Kidney (tissue), 14 donors: ENCODE data around the gene SPO11. TPM values are rescaled to one million over a fixed set of nuclear protein-coding genes. Genes with fewer than 3 reads are reported as not detected.

Source experiments
- DNase-seq, 5 donors: peaks; one replicate each; pipeline ENCODE4 v3.0.0-alpha.2; 2013 to 2020
- FAIRE-seq: peaks from 2 replicates; lab custom pipeline; 2012; peaks lifted over from hg19 to GRCh38; lab: Jason Lieb, UNC
- H3K27ac ChIP-seq, 2 donors: one replicate each; pipeline ENCODE4 v1.7.0; 2013; ENCODE audit warnings: low read depth in 2 of 2, low read length in 2 of 2, inconsistent platforms in 1 of 2
- H3K27me3 ChIP-seq: one replicate; pipeline ENCODE4 v1.7.1; 2013; ENCODE audit warnings: low read length, inconsistent platforms; ENCODE audit not compliant: control insufficient read depth, insufficient read depth
- H3K36me3 ChIP-seq, 3 donors: one replicate each; pipeline versions ENCODE4 v1.7.0 to v1.7.1; 2013; ENCODE audit warnings: low read length in 3 of 3, control low read depth in 1 of 3, inconsistent platforms in 1 of 3; ENCODE audit not compliant: insufficient read depth in 3 of 3, control insufficient read depth in 2 of 3
- H3K4me1 ChIP-seq, 3 donors: one replicate each; pipeline versions ENCODE4 v1.7.0 to v1.7.1; 2013; ENCODE audit warnings: low read length in 3 of 3, inconsistent platforms in 1 of 3, low read depth in 1 of 3; ENCODE audit not compliant: control insufficient read depth in 2 of 3, insufficient read depth in 2 of 3
- H3K4me3 ChIP-seq, 3 donors: one replicate each; pipeline versions ENCODE4 v1.7.0 to v1.8.1; 2013; ENCODE audit warnings: low read length in 3 of 3, control low read depth in 1 of 3, inconsistent platforms in 1 of 3
- H3K9ac ChIP-seq, 3 donors: one replicate each; pipeline versions ENCODE4 v1.7.0 to v1.7.1; 2013; ENCODE audit warnings: low read length in 3 of 3, control low read depth in 1 of 3, inconsistent platforms in 1 of 3
- H3K9me3 ChIP-seq, 3 donors: one replicate each; pipeline versions ENCODE4 v1.7.0 to v1.7.1; 2013; ENCODE audit warnings: low read length in 3 of 3, control low read depth in 1 of 3, inconsistent platforms in 1 of 3; ENCODE audit not compliant: control insufficient read depth in 2 of 3, insufficient read depth in 1 of 3
- intact Hi-C: fragments of 100-400 bp; cut with DNase I; formaldehyde crosslinking; loops from one replicate; pipeline ENCODE4 v1.11.1; 2022
- polyA plus RNA-seq: library from polyadenylated mRNA; stranded (reverse); fragments of 350-450 nt; fragmentation: Illumina TruSeq; extraction: RNeasy Lipid Tissue Mini Kit (QIAGEN cat#74804); gene quantifications from one replicate; pipeline ENCODE4 v1.2.3, GENCODE V29; 2014; ENCODE audit warnings: low read depth, low replicate concordance; ENCODE audit not compliant: insufficient read depth
- total RNA-seq: library from RNA; stranded (reverse); fragmentation: NEBNext Ultra II Directional; extraction: Animal tissue kit (Norgen Biotek cat#: 25700); gene quantifications from one replicate; pipeline ENCODE4 v1.2.1, GENCODE V29; 2021
- TF ChIP-seq, protein P1 (sequence below): IDR thresholded peaks from 3 replicates; pipeline ENCODE4 v1.5.1; 2012; ENCODE audit warnings: mild to moderate bottlenecking, moderate library complexity, borderline replicate concordance; ENCODE audit not compliant: insufficient read depth; ENCODE audit errors: extremely low read depth
- donor health status: control.
- donor health status: control.
- donor health status: control.
- donor health status: control.
- donor health status: control.
- donor health status: DM: yes; HTN: yes; CAD: no.
- donor health status: Normal renal cell carcinoma (clear cell type).

The SPO11 gene
- total and polyA plus RNA-seq, 2 donors from 2014 or later, result not detected

GRCh38 chr20:57377350-57377749, 47.7 kb downstream of the SPO11 start:
- Histone ChIP-seq H3K9ac (no peak overlapping the region), H3K4me1 (no peaks in the 10 kb centered on the region), H3K36me3 (peaks cover 2 to 52% (median 16%) of the 10 kb centered on the region in 3 donors), H3K27ac (no peak overlapping the region), H3K27me3 (no peaks in the 10 kb centered on the region), H3K4me3 (no peak overlapping the region), H3K9me3 (no peaks in the 10 kb centered on the region)
- TF ChIP-seq, protein P1, sequence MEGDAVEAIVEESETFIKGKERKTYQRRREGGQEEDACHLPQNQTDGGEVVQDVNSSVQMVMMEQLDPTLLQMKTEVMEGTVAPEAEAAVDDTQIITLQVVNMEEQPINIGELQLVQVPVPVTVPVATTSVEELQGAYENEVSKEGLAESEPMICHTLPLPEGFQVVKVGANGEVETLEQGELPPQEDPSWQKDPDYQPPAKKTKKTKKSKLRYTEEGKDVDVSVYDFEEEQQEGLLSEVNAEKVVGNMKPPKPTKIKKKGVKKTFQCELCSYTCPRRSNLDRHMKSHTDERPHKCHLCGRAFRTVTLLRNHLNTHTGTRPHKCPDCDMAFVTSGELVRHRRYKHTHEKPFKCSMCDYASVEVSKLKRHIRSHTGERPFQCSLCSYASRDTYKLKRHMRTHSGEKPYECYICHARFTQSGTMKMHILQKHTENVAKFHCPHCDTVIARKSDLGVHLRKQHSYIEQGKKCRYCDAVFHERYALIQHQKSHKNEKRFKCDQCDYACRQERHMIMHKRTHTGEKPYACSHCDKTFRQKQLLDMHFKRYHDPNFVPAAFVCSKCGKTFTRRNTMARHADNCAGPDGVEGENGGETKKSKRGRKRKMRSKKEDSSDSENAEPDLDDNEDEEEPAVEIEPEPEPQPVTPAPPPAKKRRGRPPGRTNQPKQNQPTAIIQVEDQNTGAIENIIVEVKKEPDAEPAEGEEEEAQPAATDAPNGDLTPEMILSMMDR, result no peak
- DNase-seq (peak in 1 of 5 donors; percentile 32), FAIRE-seq (no peak)
- intact Hi-C loops, result loop anchor here (5.0 kb wide), 1 partner anchor 115 kb away; no protein-coding TSS in a partner anchor

- Histone ChIP-seq H3K9me3 (no peaks in the 10 kb centered on the region), H3K27me3 (no peaks in the 10 kb centered on the region), H3K27ac (no peak overlapping the region), H3K4me1 (no peaks in the 10 kb centered on the region), H3K36me3 (peaks cover 2 to 45% (median 11%) of the 10 kb centered on the region in 3 donors), H3K4me3 (no peak overlapping the region), H3K9ac (no peak overlapping the region)
- no peak for FAIRE-seq
- peak in 1 of 5 donors; percentile 37 for DNase-seq
- intact Hi-C loops, result loop anchor here (5.0 kb wide), 1 partner anchor 114 kb away; no protein-coding TSS in a partner anchor
- TF ChIP-seq, protein P1, result no peak
Measured at GRCh38 chr20:57378107-57378506, 48.5 kb downstream of the SPO11 start.

DNA sequence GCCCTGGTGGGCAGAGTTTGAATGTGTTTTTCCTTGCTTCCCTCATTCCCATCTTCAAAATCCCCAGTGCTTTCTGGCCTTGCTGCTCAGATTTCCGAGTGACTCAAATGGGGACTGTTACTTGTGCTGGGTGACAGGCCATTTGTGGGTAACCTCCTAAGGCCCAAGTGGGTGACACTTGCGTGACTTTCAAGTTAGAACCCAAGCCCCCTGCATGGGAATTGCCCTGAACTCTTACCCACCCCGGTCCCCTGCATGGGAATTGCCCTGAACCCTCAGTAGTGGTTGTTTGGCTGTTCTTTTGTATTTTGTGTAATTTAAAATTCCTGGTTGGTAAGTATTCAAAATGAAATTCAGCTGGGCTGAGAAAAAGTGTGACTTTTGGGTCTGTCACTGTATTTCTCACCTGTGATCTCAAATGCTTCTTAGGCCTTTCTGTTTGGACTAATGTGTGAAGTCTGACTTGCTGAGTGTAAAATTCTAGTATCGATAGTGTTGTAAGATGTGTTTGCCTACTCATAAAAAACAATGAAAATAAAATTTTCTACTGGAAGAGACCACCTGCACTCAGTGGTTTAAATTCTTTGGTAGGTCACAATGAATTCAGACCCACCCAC, 49.2 kb downstream of the SPO11 start:
- Histone ChIP-seq H3K27ac (no peak overlapping the region), H3K9ac (no peak overlapping the region), H3K27me3 (no peaks in the 10 kb centered on the region), H3K4me3 (no peak overlapping the region), H3K9me3 (no peaks in the 10 kb centered on the region), H3K4me1 (no peaks in the 10 kb centered on the region), H3K36me3 (peaks cover 2 to 39% (median 8%) of the 10 kb centered on the region in 3 donors)
- DNase-seq (no peak), FAIRE-seq (no peak)
- TF ChIP-seq, protein P1, result no peak
- intact Hi-C loops, result loop anchor here (5.0 kb wide), 1 partner anchor 114 kb away; no protein-coding TSS in a partner anchor
